ENCODE data around the gene CXCL17. TPM values are rescaled to one million over a fixed set of nuclear protein-coding genes. Genes with fewer than 3 reads are reported as not detected.

The CXCL17 gene
- total and polyA plus RNA-seq, 4 experiments from 2014 or later, result not detected

- Mint-ChIP-seq H3K4me1 (peaks cover 11 to 24% (median 17%) of the 10 kb centered on the region in 4 donors), H3K4me3 (no peak overlapping the region), H3K36me3 (no peaks in the 10 kb centered on the region), H3K27me3 (peaks cover 0 to 2% of the 10 kb centered on the region in 2 donors), H3K9me3 (peaks cover 0 to 2% (median 0%) of the 10 kb centered on the region in 8 donors), H3K27ac (no peak overlapping the region)
- Histone ChIP-seq H3K4me1 (ENCODE audit: insufficient read depth, low read length) (peaks cover 17% of the 10 kb centered on the region), H3K36me3 (ENCODE audit: insufficient read depth, low read length) (no peaks in the 10 kb centered on the region), H3K4me3 (ENCODE audit: low read length in 2 of 2) (no peak overlapping the region), H3K9me3 (ENCODE audit: control insufficient read depth in 1 of 2, low read length in 2 of 2) (no peaks in the 10 kb centered on the region), H3K27ac (ENCODE audit: low read depth, low read length) (no peak overlapping the region), H3K27me3 (ENCODE audit: insufficient read depth, low read length) (no peaks in the 10 kb centered on the region)
- ChIA-PET CTCF (ENCODE audit: partially characterized antibody) (interaction anchor here (0.7 to 1.1 kb wide), 3 partner anchors 25 to 50 kb away, joined by 3 read pairs; no protein-coding TSS in a partner anchor), POLR2A (ENCODE audit: partially characterized antibody) (no interaction called here)
- DNase-seq, result no peak
- intact Hi-C loops (cut with micrococcal nuclease), result no loop called here
Measured at GRCh38 chr19:42479736-42480135, 37.0 kb upstream of the CXCL17 start.

GRCh38 chr19:42478765-42479311, 36.1 kb upstream of the CXCL17 start:
- Mint-ChIP-seq H3K27me3 (no peaks in the 10 kb centered on the region), H3K27ac (peak overlapping the region in 1 of 7 donors; percentile 16), H3K36me3 (no peaks in the 10 kb centered on the region), H3K4me3 (no peak overlapping the region), H3K4me1 (peaks cover 10 to 23% (median 15%) of the 10 kb centered on the region in 4 donors), H3K9me3 (peaks cover 0 to 2% (median 0%) of the 10 kb centered on the region in 8 donors)
- Histone ChIP-seq H3K9me3 (ENCODE audit: control insufficient read depth in 1 of 2, low read length in 2 of 2) (no peaks in the 10 kb centered on the region), H3K27ac (ENCODE audit: low read depth, low read length) (no peak overlapping the region), H3K27me3 (ENCODE audit: insufficient read depth, low read length) (no peaks in the 10 kb centered on the region), H3K4me1 (ENCODE audit: insufficient read depth, low read length) (peaks cover 17% of the 10 kb centered on the region), H3K36me3 (ENCODE audit: insufficient read depth, low read length) (no peaks in the 10 kb centered on the region), H3K4me3 (ENCODE audit: low read length in 2 of 2) (no peak overlapping the region)
- ChIA-PET POLR2A (ENCODE audit: partially characterized antibody) (no interaction called here), CTCF (ENCODE audit: partially characterized antibody) (interaction anchor here (0.7 to 2.7 kb wide), 4 partner anchors 24 to 50 kb away, joined by 3 to 5 read pairs (median 3); no protein-coding TSS in a partner anchor)
- no peak for DNase-seq
- intact Hi-C loops (cut with micrococcal nuclease), result no loop called here

DNA sequence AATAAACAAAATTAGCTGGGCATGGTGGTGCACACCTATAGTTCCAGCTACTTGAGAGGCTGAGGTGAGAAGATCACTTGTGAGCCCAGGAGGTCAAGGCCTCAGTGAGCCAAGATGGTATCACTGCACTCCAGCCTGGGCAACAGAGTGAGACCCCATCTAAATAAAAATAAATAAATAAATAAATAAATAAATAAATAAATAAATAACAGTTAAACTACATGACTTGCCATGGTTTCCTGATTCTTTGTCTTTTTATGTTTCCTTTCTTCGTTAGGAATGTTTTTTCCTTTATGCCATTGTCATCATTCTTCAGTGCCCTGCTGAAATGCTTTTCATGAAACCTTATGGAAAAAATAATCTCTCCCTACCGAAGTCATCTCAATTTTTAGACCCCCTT, 35.2 kb upstream of the CXCL17 start:
- no peaks in the 10 kb centered on the region for H3K36me3 ChIP-seq (ENCODE audit: insufficient read depth, low read length)

GRCh38 chr19:42477117-42477516, 34.4 kb upstream of the CXCL17 start:
- H3K9me3 Mint-ChIP-seq, result peaks cover 0 to 2% (median 0%) of the 10 kb centered on the region in 8 donors
- H3K4me1 Mint-ChIP-seq, result peaks cover 10 to 20% (median 15%) of the 10 kb centered on the region in 4 donors
- POLR2A ChIA-PET (ENCODE audit: partially characterized antibody), result no interaction called here
- H3K4me3 Mint-ChIP-seq, result no peak overlapping the region
- Histone ChIP-seq H3K4me3 (ENCODE audit: low read length in 2 of 2) (no peak overlapping the region), H3K27me3 (ENCODE audit: insufficient read depth, low read length) (no peaks in the 10 kb centered on the region), H3K9me3 (ENCODE audit: control insufficient read depth in 1 of 2, low read length in 2 of 2) (no peaks in the 10 kb centered on the region), H3K4me1 (ENCODE audit: insufficient read depth, low read length) (peaks cover 17% of the 10 kb centered on the region), H3K27ac (ENCODE audit: low read depth, low read length) (no peak overlapping the region), H3K36me3 (ENCODE audit: insufficient read depth, low read length) (no peaks in the 10 kb centered on the region)
- no peak overlapping the region for H3K27ac Mint-ChIP-seq
- H3K27me3 Mint-ChIP-seq, result peaks cover 0 to 2% of the 10 kb centered on the region in 2 donors
- intact Hi-C loops (cut with micrococcal nuclease), result no loop called here
- no peak for DNase-seq
- CTCF ChIA-PET (ENCODE audit: partially characterized antibody), result interaction anchor here (2.7 kb wide), 1 partner anchor 36 kb away, joined by 5 read pairs; no protein-coding TSS in a partner anchor
- H3K36me3 Mint-ChIP-seq, result no peaks in the 10 kb centered on the region

More for the DNA sequence above, 35.2 kb upstream of the CXCL17 start:
- Mint-ChIP-seq H3K27me3 (no peaks in the 10 kb centered on the region), H3K4me1 (peaks cover 10 to 20% (median 15%) of the 10 kb centered on the region in 4 donors), H3K4me3 (no peak overlapping the region), H3K9me3 (peaks cover 0 to 2% (median 0%) of the 10 kb centered on the region in 8 donors), H3K27ac (no peak overlapping the region), H3K36me3 (no peaks in the 10 kb centered on the region)
- Histone ChIP-seq H3K4me1 (ENCODE audit: insufficient read depth, low read length) (peaks cover 17% of the 10 kb centered on the region), H3K4me3 (ENCODE audit: low read length in 2 of 2) (no peak overlapping the region), H3K27me3 (ENCODE audit: insufficient read depth, low read length) (no peaks in the 10 kb centered on the region), H3K9me3 (ENCODE audit: control insufficient read depth in 1 of 2, low read length in 2 of 2) (no peaks in the 10 kb centered on the region), H3K27ac (ENCODE audit: low read depth, low read length) (no peak overlapping the region)
- ChIA-PET POLR2A (ENCODE audit: partially characterized antibody) (no interaction called here), CTCF (ENCODE audit: partially characterized antibody) (interaction anchor here (2.7 kb wide), 1 partner anchor 37 kb away, joined by 5 read pairs; no protein-coding TSS in a partner anchor)
- intact Hi-C loops (cut with micrococcal nuclease), result no loop called here
- DNase-seq, result no peak

GRCh38 chr19:42475366-42475765, 32.6 kb upstream of the CXCL17 start:
- Histone ChIP-seq H3K4me1 (ENCODE audit: insufficient read depth, low read length) (peaks cover 3% of the 10 kb centered on the region), H3K9me3 (ENCODE audit: control insufficient read depth in 1 of 2, low read length in 2 of 2) (no peaks in the 10 kb centered on the region), H3K4me3 (ENCODE audit: low read length in 2 of 2) (no peak overlapping the region), H3K36me3 (ENCODE audit: insufficient read depth, low read length) (no peaks in the 10 kb centered on the region), H3K27ac (ENCODE audit: low read depth, low read length) (no peak overlapping the region), H3K27me3 (ENCODE audit: insufficient read depth, low read length) (no peaks in the 10 kb centered on the region)
- no peaks in the 10 kb centered on the region for H3K36me3 Mint-ChIP-seq
- intact Hi-C loops (cut with micrococcal nuclease), result no loop called here
- ChIA-PET CTCF (ENCODE audit: partially characterized antibody) (interaction anchor here (1.6 kb wide), 1 partner anchor 35 kb away, joined by 3 read pairs; no protein-coding TSS in a partner anchor), POLR2A (ENCODE audit: partially characterized antibody) (interaction anchor here (0.5 kb wide), 1 partner anchor 456 kb away, joined by 4 read pairs; no protein-coding TSS in a partner anchor)
- H3K4me1 Mint-ChIP-seq, result peaks cover 1 to 4% (median 3%) of the 10 kb centered on the region in 4 donors
- H3K27ac Mint-ChIP-seq, result no peak overlapping the region
- peaks cover 0 to 2% of the 10 kb centered on the region in 2 donors for H3K27me3 Mint-ChIP-seq
- peaks cover 0 to 2% (median 0%) of the 10 kb centered on the region in 8 donors for H3K9me3 Mint-ChIP-seq
- DNase-seq, result no peak
- H3K4me3 Mint-ChIP-seq, result no peak overlapping the region

GRCh38 chr19:42474743-42475142, 32.0 kb upstream of the CXCL17 start:
- H3K27me3 Mint-ChIP-seq, result peaks cover 0 to 2% of the 10 kb centered on the region in 2 donors
- Histone ChIP-seq H3K36me3 (ENCODE audit: insufficient read depth, low read length) (no peaks in the 10 kb centered on the region), H3K27ac (ENCODE audit: low read depth, low read length) (no peak overlapping the region), H3K27me3 (ENCODE audit: insufficient read depth, low read length) (no peaks in the 10 kb centered on the region), H3K4me3 (ENCODE audit: low read length in 2 of 2) (no peak overlapping the region), H3K9me3 (ENCODE audit: control insufficient read depth in 1 of 2, low read length in 2 of 2) (no peaks in the 10 kb centered on the region), H3K4me1 (ENCODE audit: insufficient read depth, low read length) (no peaks in the 10 kb centered on the region)
- no peaks in the 10 kb centered on the region for H3K4me1 Mint-ChIP-seq
- peaks cover 0 to 2% (median 0%) of the 10 kb centered on the region in 8 donors for H3K9me3 Mint-ChIP-seq
- POLR2A ChIA-PET (ENCODE audit: partially characterized antibody), result interaction anchor here (0.5 kb wide), 1 partner anchor 457 kb away, joined by 4 read pairs; no protein-coding TSS in a partner anchor
- no peak for DNase-seq
- CTCF ChIA-PET (ENCODE audit: partially characterized antibody), result interaction anchor here (1.6 kb wide), 1 partner anchor 35 kb away, joined by 3 read pairs; no protein-coding TSS in a partner anchor
- no peak overlapping the region for H3K4me3 Mint-ChIP-seq
- no peaks in the 10 kb centered on the region for H3K36me3 Mint-ChIP-seq
- H3K27ac Mint-ChIP-seq, result no peak overlapping the region
- intact Hi-C loops (cut with micrococcal nuclease), result no loop called here

DNA sequence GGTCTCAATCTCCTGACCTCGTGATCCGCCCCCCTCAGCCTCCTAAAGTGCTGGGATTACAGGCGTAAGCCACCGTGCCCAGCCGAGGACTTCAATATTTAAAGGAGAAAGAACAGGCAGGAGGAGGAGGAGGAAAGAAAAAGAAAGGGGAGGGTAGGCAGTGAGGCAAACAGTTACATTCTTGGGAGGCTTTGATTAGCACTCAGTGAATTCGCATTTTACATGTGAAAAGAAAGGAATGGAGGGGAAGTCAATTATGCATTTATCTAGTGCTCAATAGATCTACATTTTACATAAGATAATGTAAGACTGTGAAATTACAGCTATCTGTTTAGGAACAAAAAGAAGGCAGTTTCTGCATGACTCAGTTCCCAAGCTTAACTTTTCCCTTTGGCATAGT, 30.9 kb upstream of the CXCL17 start:
- H3K4me3 Mint-ChIP-seq, result no peak overlapping the region
- Histone ChIP-seq H3K27me3 (ENCODE audit: insufficient read depth, low read length) (no peaks in the 10 kb centered on the region), H3K36me3 (ENCODE audit: insufficient read depth, low read length) (no peaks in the 10 kb centered on the region), H3K4me1 (ENCODE audit: insufficient read depth, low read length) (no peaks in the 10 kb centered on the region), H3K27ac (ENCODE audit: low read depth, low read length) (no peak overlapping the region), H3K9me3 (ENCODE audit: control insufficient read depth in 1 of 2, low read length in 2 of 2) (no peaks in the 10 kb centered on the region), H3K4me3 (ENCODE audit: low read length in 2 of 2) (no peak overlapping the region)
- no peak for DNase-seq
- peaks cover 0 to 2% of the 10 kb centered on the region in 2 donors for H3K27me3 Mint-ChIP-seq
- H3K4me1 Mint-ChIP-seq, result no peaks in the 10 kb centered on the region
- no peaks in the 10 kb centered on the region for H3K9me3 Mint-ChIP-seq
- H3K36me3 Mint-ChIP-seq, result no peaks in the 10 kb centered on the region
- intact Hi-C loops (cut with micrococcal nuclease), result no loop called here
- POLR2A ChIA-PET (ENCODE audit: partially characterized antibody), result no interaction called here
- CTCF ChIA-PET (ENCODE audit: partially characterized antibody), result interaction anchor here (0.9 to 1.6 kb wide), 2 partner anchors 34 to 89 kb away, joined by 3 read pairs; no protein-coding TSS in a partner anchor
- H3K27ac Mint-ChIP-seq, result no peak overlapping the region

Measured in CD4-positive, alpha-beta memory T cell (primary cell).